ENCODE data around the gene PADI1.
A peak's percentile ranks its signal among the peaks of the same experiment; 100 is the strongest.

PADI1 gene

GRCh38 chr1:17212487-17213121, 7.7 kb downstream of the PADI1 start (continued):
- TF ChIP-seq, protein P1, sequence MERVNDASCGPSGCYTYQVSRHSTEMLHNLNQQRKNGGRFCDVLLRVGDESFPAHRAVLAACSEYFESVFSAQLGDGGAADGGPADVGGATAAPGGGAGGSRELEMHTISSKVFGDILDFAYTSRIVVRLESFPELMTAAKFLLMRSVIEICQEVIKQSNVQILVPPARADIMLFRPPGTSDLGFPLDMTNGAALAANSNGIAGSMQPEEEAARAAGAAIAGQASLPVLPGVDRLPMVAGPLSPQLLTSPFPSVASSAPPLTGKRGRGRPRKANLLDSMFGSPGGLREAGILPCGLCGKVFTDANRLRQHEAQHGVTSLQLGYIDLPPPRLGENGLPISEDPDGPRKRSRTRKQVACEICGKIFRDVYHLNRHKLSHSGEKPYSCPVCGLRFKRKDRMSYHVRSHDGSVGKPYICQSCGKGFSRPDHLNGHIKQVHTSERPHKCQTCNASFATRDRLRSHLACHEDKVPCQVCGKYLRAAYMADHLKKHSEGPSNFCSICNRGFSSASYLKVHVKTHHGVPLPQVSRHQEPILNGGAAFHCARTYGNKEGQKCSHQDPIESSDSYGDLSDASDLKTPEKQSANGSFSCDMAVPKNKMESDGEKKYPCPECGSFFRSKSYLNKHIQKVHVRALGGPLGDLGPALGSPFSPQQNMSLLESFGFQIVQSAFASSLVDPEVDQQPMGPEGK (CRISPR knock-in tag; IDR thresholded peaks at IDR 0.05; ENCODE audit: borderline replicate concordance): no peak
- TF ChIP-seq ISL1 (CRISPR knock-in tag; IDR thresholded peaks at IDR 0.05) (no peak), BACH2 (CRISPR knock-in tag; IDR thresholded peaks at IDR 0.05; ENCODE audit: borderline replicate concordance) (no peak)
- TF ChIP-seq, protein P2, sequence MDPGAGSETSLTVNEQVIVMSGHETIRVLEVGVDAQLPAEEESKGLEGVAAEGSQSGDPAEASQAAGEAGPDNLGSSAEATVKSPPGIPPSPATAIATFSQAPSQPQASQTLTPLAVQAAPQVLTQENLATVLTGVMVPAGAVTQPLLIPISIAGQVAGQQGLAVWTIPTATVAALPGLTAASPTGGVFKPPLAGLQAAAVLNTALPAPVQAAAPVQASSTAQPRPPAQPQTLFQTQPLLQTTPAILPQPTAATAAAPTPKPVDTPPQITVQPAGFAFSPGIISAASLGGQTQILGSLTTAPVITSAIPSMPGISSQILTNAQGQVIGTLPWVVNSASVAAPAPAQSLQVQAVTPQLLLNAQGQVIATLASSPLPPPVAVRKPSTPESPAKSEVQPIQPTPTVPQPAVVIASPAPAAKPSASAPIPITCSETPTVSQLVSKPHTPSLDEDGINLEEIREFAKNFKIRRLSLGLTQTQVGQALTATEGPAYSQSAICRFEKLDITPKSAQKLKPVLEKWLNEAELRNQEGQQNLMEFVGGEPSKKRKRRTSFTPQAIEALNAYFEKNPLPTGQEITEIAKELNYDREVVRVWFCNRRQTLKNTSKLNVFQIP (CRISPR knock-in tag; IDR thresholded peaks at IDR 0.05; ENCODE audit: borderline replicate concordance, low read depth): no peak

GRCh38 chr1:17213148-17213781, 8.3 kb downstream of the PADI1 start:
- peak; percentile 15; the same call in 2 of the 3 replicates for ATAC-seq
- TF ChIP-seq, protein P2 (CRISPR knock-in tag; IDR thresholded peaks at IDR 0.05; ENCODE audit: borderline replicate concordance, low read depth): no peak
- TF ChIP-seq ZFP3 (CRISPR knock-in tag; IDR thresholded peaks at IDR 0.05) (no peak), CREB5 (CRISPR knock-in tag; IDR thresholded peaks at IDR 0.05; ENCODE audit: low read depth) (no peak), TCF4 (CRISPR knock-in tag; IDR thresholded peaks at IDR 0.05; ENCODE audit: borderline replicate concordance) (no peak), ARNTL (CRISPR knock-in tag; IDR thresholded peaks at IDR 0.05; ENCODE audit: borderline replicate concordance, low read depth) (no peak), ZNF70 (CRISPR knock-in tag; IDR thresholded peaks at IDR 0.05) (no peak), ZNF565 (CRISPR knock-in tag; conservative IDR thresholded peaks at IDR 0.05; ENCODE audit: low read depth) (no peak), ZNF8 (CRISPR knock-in tag; IDR thresholded peaks at IDR 0.05) (no peak), SNAI2 (CRISPR knock-in tag; IDR thresholded peaks at IDR 0.05) (no peak), GLIS3 (CRISPR knock-in tag; IDR thresholded peaks at IDR 0.05) (no peak), ZC3H10 (CRISPR knock-in tag; IDR thresholded peaks at IDR 0.05) (no peak), TOX (CRISPR knock-in tag; IDR thresholded peaks at IDR 0.05; ENCODE audit: borderline replicate concordance) (no peak), CSDC2 (CRISPR knock-in tag; IDR thresholded peaks at IDR 0.05) (no peak), RARB (CRISPR knock-in tag; IDR thresholded peaks at IDR 0.05) (no peak)
- TF ChIP-seq, protein P3, sequence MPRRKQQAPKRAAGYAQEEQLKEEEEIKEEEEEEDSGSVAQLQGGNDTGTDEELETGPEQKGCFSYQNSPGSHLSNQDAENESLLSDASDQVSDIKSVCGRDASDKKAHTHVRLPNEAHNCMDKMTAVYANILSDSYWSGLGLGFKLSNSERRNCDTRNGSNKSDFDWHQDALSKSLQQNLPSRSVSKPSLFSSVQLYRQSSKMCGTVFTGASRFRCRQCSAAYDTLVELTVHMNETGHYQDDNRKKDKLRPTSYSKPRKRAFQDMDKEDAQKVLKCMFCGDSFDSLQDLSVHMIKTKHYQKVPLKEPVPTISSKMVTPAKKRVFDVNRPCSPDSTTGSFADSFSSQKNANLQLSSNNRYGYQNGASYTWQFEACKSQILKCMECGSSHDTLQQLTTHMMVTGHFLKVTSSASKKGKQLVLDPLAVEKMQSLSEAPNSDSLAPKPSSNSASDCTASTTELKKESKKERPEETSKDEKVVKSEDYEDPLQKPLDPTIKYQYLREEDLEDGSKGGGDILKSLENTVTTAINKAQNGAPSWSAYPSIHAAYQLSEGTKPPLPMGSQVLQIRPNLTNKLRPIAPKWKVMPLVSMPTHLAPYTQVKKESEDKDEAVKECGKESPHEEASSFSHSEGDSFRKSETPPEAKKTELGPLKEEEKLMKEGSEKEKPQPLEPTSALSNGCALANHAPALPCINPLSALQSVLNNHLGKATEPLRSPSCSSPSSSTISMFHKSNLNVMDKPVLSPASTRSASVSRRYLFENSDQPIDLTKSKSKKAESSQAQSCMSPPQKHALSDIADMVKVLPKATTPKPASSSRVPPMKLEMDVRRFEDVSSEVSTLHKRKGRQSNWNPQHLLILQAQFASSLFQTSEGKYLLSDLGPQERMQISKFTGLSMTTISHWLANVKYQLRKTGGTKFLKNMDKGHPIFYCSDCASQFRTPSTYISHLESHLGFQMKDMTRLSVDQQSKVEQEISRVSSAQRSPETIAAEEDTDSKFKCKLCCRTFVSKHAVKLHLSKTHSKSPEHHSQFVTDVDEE (CRISPR knock-in tag; IDR thresholded peaks at IDR 0.05): no peak
- TF ChIP-seq, protein P4, sequence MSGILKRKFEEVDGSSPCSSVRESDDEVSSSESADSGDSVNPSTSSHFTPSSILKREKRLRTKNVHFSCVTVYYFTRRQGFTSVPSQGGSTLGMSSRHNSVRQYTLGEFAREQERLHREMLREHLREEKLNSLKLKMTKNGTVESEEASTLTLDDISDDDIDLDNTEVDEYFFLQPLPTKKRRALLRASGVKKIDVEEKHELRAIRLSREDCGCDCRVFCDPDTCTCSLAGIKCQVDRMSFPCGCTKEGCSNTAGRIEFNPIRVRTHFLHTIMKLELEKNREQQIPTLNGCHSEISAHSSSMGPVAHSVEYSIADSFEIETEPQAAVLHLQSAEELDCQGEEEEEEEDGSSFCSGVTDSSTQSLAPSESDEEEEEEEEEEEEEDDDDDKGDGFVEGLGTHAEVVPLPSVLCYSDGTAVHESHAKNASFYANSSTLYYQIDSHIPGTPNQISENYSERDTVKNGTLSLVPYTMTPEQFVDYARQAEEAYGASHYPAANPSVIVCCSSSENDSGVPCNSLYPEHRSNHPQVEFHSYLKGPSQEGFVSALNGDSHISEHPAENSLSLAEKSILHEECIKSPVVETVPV (CRISPR knock-in tag; IDR thresholded peaks at IDR 0.05): no peak
- TF ChIP-seq, protein P1 (CRISPR knock-in tag; IDR thresholded peaks at IDR 0.05; ENCODE audit: borderline replicate concordance): no peak

All from SK-N-SH treated with all-trans-retinoic acid at 6 μM for 48 hours (cell line).